Measurements from ENCODE around the gene VEGFA. TPM values are rescaled to one million over a fixed set of nuclear protein-coding genes. Genes with fewer than 3 reads are reported as not detected.

Gene VEGFA
- polyA plus RNA-seq, 1 donor from 2014 or later: 7.3 TPM

- Histone ChIP-seq H3K4me3 (ENCODE audit: low read length) (no peak overlapping the region), H3K9ac (ENCODE audit: low read length) (no peak overlapping the region), H3F3A (ENCODE audit: insufficient read depth, low read length, poor library complexity, severe bottlenecking) (no peaks in the 10 kb centered on the region), H3K9me2 (ENCODE audit: insufficient read depth, low read length) (no peaks in the 10 kb centered on the region), H3K36me3 (ENCODE audit: insufficient read depth, low read length) (no peaks in the 10 kb centered on the region), H3K79me2 (replicated peaks; ENCODE audit: insufficient read depth, low read length) (no peaks in the 10 kb centered on the region), H3K4me2 (ENCODE audit: low read length) (no peak overlapping the region), H3K27me3 (ENCODE audit: insufficient read depth, low read depth, low read length) (no peaks in the 10 kb centered on the region), H3K27ac (ENCODE audit: low read length) (no peak overlapping the region), H4K20me1 (ENCODE audit: insufficient read depth) (no peaks in the 10 kb centered on the region), H2AFZ (ENCODE audit: low read depth, low read length) (no peak overlapping the region), H3K9me3 (ENCODE audit: low read length) (no peaks in the 10 kb centered on the region)
- no peak for TF ChIP-seq EZH2 (IDR thresholded peaks at IDR 0.05; ENCODE audit: borderline replicate concordance, insufficient read depth, low read length, poor library complexity, severe bottlenecking)
- no peak for TF ChIP-seq REST (IDR thresholded peaks at IDR 0.05; ENCODE audit: borderline replicate concordance)
- TF ChIP-seq SMC3 (conservative IDR thresholded peaks at IDR 0.05; ENCODE audit: poor library complexity): no peak
- no peak for TF ChIP-seq TAF1 (IDR thresholded peaks at IDR 0.05; ENCODE audit: low read depth)
- TF ChIP-seq MXI1 (conservative IDR thresholded peaks at IDR 0.05; ENCODE audit: poor library complexity, severe bottlenecking): no peak
- TF ChIP-seq RAD21 (conservative IDR thresholded peaks at IDR 0.05): no peak
- no peak for TF ChIP-seq POLR2AphosphoS5 (IDR thresholded peaks at IDR 0.05)
- no peak for TF ChIP-seq CTCF (IDR thresholded peaks at IDR 0.05; ENCODE audit: poor library complexity, severe bottlenecking)
- no peak for TF ChIP-seq EP300 (conservative IDR thresholded peaks at IDR 0.05; ENCODE audit: poor library complexity, severe bottlenecking)
These were observed 39.4 kb upstream of the VEGFA start for GRCh38 chr6:43730634-43731033.

GRCh38 chr6:43733471-43734293 lies 36.3 kb upstream of the VEGFA start:
- no peak overlapping the region for H3K4me2 ChIP-seq (ENCODE audit: low read length)
- no peaks in the 10 kb centered on the region for H3K79me2 ChIP-seq (replicated peaks; ENCODE audit: insufficient read depth, low read length)
- TF ChIP-seq EZH2 (IDR thresholded peaks at IDR 0.05; ENCODE audit: borderline replicate concordance, insufficient read depth, low read length, poor library complexity, severe bottlenecking) (no peak), SMC3 (conservative IDR thresholded peaks at IDR 0.05; ENCODE audit: poor library complexity) (no peak), REST (IDR thresholded peaks at IDR 0.05; ENCODE audit: borderline replicate concordance) (no peak), RAD21 (conservative IDR thresholded peaks at IDR 0.05) (no peak), MXI1 (conservative IDR thresholded peaks at IDR 0.05; ENCODE audit: poor library complexity, severe bottlenecking) (no peak), CTCF (IDR thresholded peaks at IDR 0.05; ENCODE audit: poor library complexity, severe bottlenecking) (no peak), POLR2AphosphoS5 (IDR thresholded peaks at IDR 0.05) (no peak), EP300 (conservative IDR thresholded peaks at IDR 0.05; ENCODE audit: poor library complexity, severe bottlenecking) (no peak), TAF1 (IDR thresholded peaks at IDR 0.05; ENCODE audit: low read depth) (no peak)
- H3K27me3 ChIP-seq (ENCODE audit: insufficient read depth, low read depth, low read length): no peaks in the 10 kb centered on the region
- H3K27ac ChIP-seq (ENCODE audit: low read length): no peak overlapping the region
- no peaks in the 10 kb centered on the region for H3K36me3 ChIP-seq (ENCODE audit: insufficient read depth, low read length)
- no peaks in the 10 kb centered on the region for H3K9me2 ChIP-seq (ENCODE audit: insufficient read depth, low read length)
- H3K9ac ChIP-seq (ENCODE audit: low read length): no peak overlapping the region
- H3K9me3 ChIP-seq (ENCODE audit: low read length): peaks cover 2% of the 10 kb centered on the region
- H4K20me1 ChIP-seq (ENCODE audit: insufficient read depth): no peaks in the 10 kb centered on the region
- no peak overlapping the region for H2AFZ ChIP-seq (ENCODE audit: low read depth, low read length)
- no peaks in the 10 kb centered on the region for H3F3A ChIP-seq (ENCODE audit: insufficient read depth, low read length, poor library complexity, severe bottlenecking)
- no peak overlapping the region for H3K4me3 ChIP-seq (ENCODE audit: low read length)

Measured in neural cell (in vitro differentiated cells).